Mesenchymal stem cell (in vitro differentiated cells and primary cell): Measurements from ENCODE around the gene ADAM10.

Source experiments
- DNase-seq: peaks from one replicate; pipeline ENCODE4 v3.0.0-alpha.2; 2013
- H2AFZ ChIP-seq: one replicate; pipeline ENCODE4 v1.6.1; 2013; ENCODE audit warnings: low read depth, mild to moderate bottlenecking, control low read depth, inconsistent platforms, low read length, moderate library complexity
- H2AK5ac ChIP-seq: 2 replicates; pipeline ENCODE4 v1.6.1; 2013; ENCODE audit warnings: low read length, moderate library complexity, mild to moderate bottlenecking, inconsistent platforms; ENCODE audit not compliant: severe bottlenecking
- H2BK120ac ChIP-seq: one replicate; pipeline ENCODE4 v1.6.1; 2013; ENCODE audit warnings: low read depth, mild to moderate bottlenecking, inconsistent platforms, low read length, moderate library complexity
- H2BK12ac ChIP-seq, 2 experiments: one replicate each; pipeline ENCODE4 v1.6.1; 2013; ENCODE audit warnings: inconsistent platforms in 2 of 2, low read length in 2 of 2, mild to moderate bottlenecking in 2 of 2, moderate library complexity in 2 of 2, control low read depth in 1 of 2
- H2BK15ac ChIP-seq: one replicate; pipeline ENCODE4 v1.6.1; 2013; ENCODE audit warnings: mild to moderate bottlenecking, low read depth, inconsistent platforms; ENCODE audit not compliant: poor library complexity, severe bottlenecking
- H2BK5ac ChIP-seq: 2 replicates; pipeline ENCODE4 v1.6.1; 2013; ENCODE audit warnings: low read depth, mild to moderate bottlenecking, low read length, control low read depth, inconsistent platforms; ENCODE audit not compliant: poor library complexity, severe bottlenecking
- H3K14ac ChIP-seq, 2 experiments: one replicate each; pipeline ENCODE4 v1.6.1; 2013; ENCODE audit warnings: inconsistent platforms in 2 of 2, low read length in 2 of 2, control low read depth in 1 of 2, mild to moderate bottlenecking in 1 of 2, moderate library complexity in 1 of 2
- H3K18ac ChIP-seq, 2 experiments: one replicate each; pipeline ENCODE4 v1.6.1; 2013; ENCODE audit warnings: inconsistent platforms in 2 of 2, low read length in 2 of 2, control low read depth in 1 of 2, low read depth in 1 of 2, mild to moderate bottlenecking in 1 of 2
- H3K23ac ChIP-seq, 2 experiments: one replicate each; pipeline ENCODE4 v1.6.1; 2013; ENCODE audit warnings: inconsistent platforms in 2 of 2, low read length in 2 of 2, mild to moderate bottlenecking in 2 of 2, moderate library complexity in 2 of 2, control low read depth in 1 of 2
- H3K27ac ChIP-seq: 2 replicates; pipeline ENCODE4 v1.5.1; 2013; ENCODE audit warnings: mild to moderate bottlenecking, moderate library complexity, low read length, control low read depth, inconsistent platforms; ENCODE audit not compliant: poor library complexity, severe bottlenecking
- H3K27me3 ChIP-seq, 2 experiments: 2 replicates each; pipeline versions ENCODE4 v1.6.1 to v1.7.0; 2013; ENCODE audit warnings: low read length in 2 of 2, mild to moderate bottlenecking in 2 of 2, moderate library complexity in 2 of 2, control low read depth in 1 of 2, inconsistent platforms in 1 of 2; ENCODE audit not compliant: control insufficient read depth in 1 of 2, insufficient read depth in 1 of 2
- H3K36me3 ChIP-seq, 2 experiments: 2 replicates each; pipeline versions ENCODE4 v1.6.1 to v1.7.0; 2013; ENCODE audit warnings: low read length in 2 of 2, control low read depth in 1 of 2, inconsistent platforms in 1 of 2, low read depth in 1 of 2, mild to moderate bottlenecking in 1 of 2; ENCODE audit not compliant: insufficient read depth in 2 of 2, control insufficient read depth in 1 of 2
- H3K4ac ChIP-seq, 2 experiments: one replicate each; pipeline ENCODE4 v1.6.1; 2013; ENCODE audit warnings: inconsistent platforms in 2 of 2, low read length in 2 of 2, mild to moderate bottlenecking in 2 of 2, moderate library complexity in 2 of 2, control low read depth in 1 of 2, low read depth in 1 of 2
- H3K4me1 ChIP-seq: 2 replicates; pipeline ENCODE4 v1.6.1; 2013; ENCODE audit warnings: low read depth, low read length, control low read depth; ENCODE audit not compliant: control insufficient read depth, insufficient read depth
- H3K4me2 ChIP-seq: 2 replicates; pipeline ENCODE4 v1.6.1; 2013; ENCODE audit warnings: low read length, mild to moderate bottlenecking, inconsistent platforms; ENCODE audit not compliant: poor library complexity, severe bottlenecking
- H3K4me3 ChIP-seq, 2 experiments: 2 replicates each; pipeline versions ENCODE4 v1.5.1 to v1.7.0; 2013; ENCODE audit warnings: low read length in 2 of 2, mild to moderate bottlenecking in 2 of 2, control low read depth in 1 of 2, low read depth in 1 of 2; ENCODE audit not compliant: insufficient read depth in 1 of 2
- H3K79me1 ChIP-seq: replicated peaks from 2 replicates; pipeline ENCODE4 v1.6.1; 2013; ENCODE audit warnings: mild to moderate bottlenecking, control low read depth, low read length, inconsistent platforms; ENCODE audit not compliant: poor library complexity, severe bottlenecking
- H3K9ac ChIP-seq: 2 replicates; pipeline ENCODE4 v1.7.0; 2013; ENCODE audit warnings: mild to moderate bottlenecking, low read length, moderate library complexity
- H3K9me3 ChIP-seq: 2 replicates; pipeline ENCODE4 v1.7.0; 2013; ENCODE audit warnings: mild to moderate bottlenecking, low read length; ENCODE audit not compliant: control insufficient read depth
- H4K8ac ChIP-seq: one replicate; pipeline ENCODE4 v1.6.1; 2013; ENCODE audit warnings: inconsistent platforms, mild to moderate bottlenecking, low read length, moderate library complexity
- H4K91ac ChIP-seq: one replicate; pipeline ENCODE4 v1.6.1; 2013; ENCODE audit warnings: mild to moderate bottlenecking, low read length, inconsistent platforms
- WGBS: methylation state at CpG from one replicate; pipeline ENCODE4 v1.1.7; 2013; ENCODE audit warnings: mixed read lengths; 5-methylcytosine and 5-hydroxymethylcytosine counted together

The ADAM10 gene

DNA sequence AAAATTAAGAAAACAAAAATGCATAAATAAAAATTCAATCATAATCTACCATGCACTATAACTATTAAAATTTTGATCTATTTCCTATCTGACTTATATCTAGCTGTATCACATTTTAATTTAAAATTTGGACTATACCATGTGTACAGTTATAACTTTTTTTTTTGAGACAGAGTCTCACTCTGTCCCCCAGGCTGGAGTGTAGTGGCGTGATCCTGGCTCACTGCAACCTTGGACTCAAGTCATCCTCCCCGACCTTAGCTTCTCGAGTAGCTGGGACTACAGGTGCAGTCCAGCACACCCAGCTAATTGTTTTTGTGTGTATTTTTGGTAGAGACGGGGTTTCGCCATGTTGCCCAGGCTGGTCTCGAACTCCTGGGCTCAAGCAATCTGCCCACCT lies 119.9 kb downstream of the ADAM10 start:
- peaks cover 7% of the 10 kb centered on the region for H3K79me1 ChIP-seq
- H3K27ac ChIP-seq = no peak overlapping the region
- no peak overlapping the region for H2AFZ ChIP-seq
- no peak overlapping the region for H4K91ac ChIP-seq
- peak overlapping the region; percentile 92 for H3K9ac ChIP-seq
- no peak overlapping the region for H2BK5ac ChIP-seq
- no peaks in the 10 kb centered on the region for H3K27me3 ChIP-seq
- DNase-seq = no peak
- no peak overlapping the region for H2BK12ac ChIP-seq
- no peaks in the 10 kb centered on the region for H3K9me3 ChIP-seq
- H3K4me2 ChIP-seq = no peak overlapping the region
- no peak overlapping the region for H2AK5ac ChIP-seq
- peaks cover 6 to 64% of the 10 kb centered on the region in 2 experiments for H3K36me3 ChIP-seq
- H3K14ac ChIP-seq = no peak overlapping the region
- 100% methylated on average over 3 of the region's 6 CpGs for WGBS
- no peak overlapping the region for H3K23ac ChIP-seq
- H3K4me3 ChIP-seq = no peak overlapping the region
- H3K4me1 ChIP-seq = no peaks in the 10 kb centered on the region
- H2BK15ac ChIP-seq = no peak overlapping the region
- no peak overlapping the region for H3K18ac ChIP-seq
- H2BK120ac ChIP-seq = no peak overlapping the region
- H4K8ac ChIP-seq = peak overlapping the region; percentile 60
- no peak overlapping the region for H3K4ac ChIP-seq

DNA sequence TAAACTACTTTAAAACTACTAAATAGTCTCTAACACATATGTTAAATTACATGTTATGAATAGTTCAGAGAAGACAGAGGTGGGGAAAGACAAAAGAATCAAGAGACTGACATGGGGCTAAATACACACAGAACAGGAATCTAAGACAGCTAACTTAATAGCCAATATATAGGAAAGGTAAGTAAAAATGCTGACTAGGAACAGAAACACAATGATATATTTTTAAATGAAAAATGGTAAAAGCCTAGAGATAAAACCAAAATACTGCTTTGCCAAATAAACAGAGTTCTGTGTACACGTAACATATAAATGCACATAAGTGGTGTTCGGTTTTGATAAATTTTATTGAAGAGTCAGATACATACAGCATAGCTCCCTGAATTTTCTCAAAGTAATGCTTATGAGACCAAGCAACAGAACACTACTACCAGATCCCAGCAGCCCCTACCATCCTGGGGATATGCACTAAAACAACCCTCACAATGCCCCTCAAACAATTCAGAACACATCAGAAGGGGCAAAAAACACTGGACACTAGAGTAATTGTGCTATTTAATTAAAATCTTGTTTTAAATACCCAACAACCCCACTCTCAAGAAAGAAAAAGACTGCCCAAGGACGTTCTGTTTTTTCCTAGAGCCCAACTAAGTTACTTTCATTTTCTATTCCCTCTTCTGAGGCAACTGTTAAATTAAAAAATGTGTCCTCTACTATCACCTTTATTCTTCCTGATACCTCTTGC lies 121.1 kb downstream of the ADAM10 start:
- Histone ChIP-seq H3K79me1 (peaks cover 15% of the 10 kb centered on the region), H3K9me3 (no peaks in the 10 kb centered on the region), H2BK5ac (no peak overlapping the region), H2AFZ (no peak overlapping the region), H3K4me3 (peak overlapping the region in 1 of 2 experiments; percentile 74), H3K14ac (no peak overlapping the region), H3K27me3 (no peaks in the 10 kb centered on the region), H3K4me1 (no peaks in the 10 kb centered on the region), H3K23ac (no peak overlapping the region), H2BK15ac (no peak overlapping the region), H3K4me2 (peak overlapping the region; percentile 66), H2AK5ac (no peak overlapping the region), H3K27ac (peak overlapping the region; percentile 73), H3K36me3 (peaks cover 10 to 57% of the 10 kb centered on the region in 2 experiments), H3K4ac (no peak overlapping the region), H2BK120ac (no peak overlapping the region), H3K9ac (peak overlapping the region; percentile 92), H4K91ac (no peak overlapping the region), H2BK12ac (no peak overlapping the region), H4K8ac (no peak overlapping the region), H3K18ac (no peak overlapping the region)
- DNase-seq = peak; percentile 48
- WGBS = 84% methylated on average over 3 of the region's 3 CpGs

DNA sequence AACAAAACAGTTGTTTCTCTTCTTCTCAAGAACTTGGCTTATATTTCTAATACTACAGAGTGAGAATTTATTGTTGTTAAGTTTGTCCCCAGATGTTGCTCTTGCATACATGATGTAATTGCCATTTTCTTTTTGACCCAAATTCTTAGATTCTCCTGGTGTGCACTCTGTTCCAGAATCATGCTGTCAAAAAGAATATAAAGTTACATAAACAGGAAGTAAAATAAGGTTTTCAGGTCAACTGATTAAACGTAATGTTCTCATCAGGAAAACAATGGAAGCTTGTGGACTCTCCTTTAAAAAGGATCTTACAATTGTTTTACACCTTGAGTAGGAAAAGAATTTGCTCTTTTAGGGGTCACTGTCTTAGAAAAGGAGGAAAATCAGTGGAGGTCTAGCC lies 121.8 kb downstream of the ADAM10 start:
- H2BK15ac ChIP-seq = no peak overlapping the region
- no peaks in the 10 kb centered on the region for H3K9me3 ChIP-seq
- no peak overlapping the region for H2BK5ac ChIP-seq
- no peaks in the 10 kb centered on the region for H3K27me3 ChIP-seq
- H2BK120ac ChIP-seq = no peak overlapping the region
- no CpG with 5 or more reads among the region's 1 CpG for WGBS
- no peak overlapping the region for H2AFZ ChIP-seq
- peak overlapping the region; percentile 92 for H3K9ac ChIP-seq
- H3K4me1 ChIP-seq = no peaks in the 10 kb centered on the region
- no peak overlapping the region for H2BK12ac ChIP-seq
- H3K14ac ChIP-seq = no peak overlapping the region
- H3K79me1 ChIP-seq = peaks cover 17% of the 10 kb centered on the region
- DNase-seq = no peak
- no peak overlapping the region for H3K18ac ChIP-seq
- no peak overlapping the region for H3K4me2 ChIP-seq
- H3K23ac ChIP-seq = no peak overlapping the region
- no peak overlapping the region for H2AK5ac ChIP-seq
- no peak overlapping the region for H4K91ac ChIP-seq
- H3K4me3 ChIP-seq = no peak overlapping the region
- H3K4ac ChIP-seq = no peak overlapping the region
- no peak overlapping the region for H3K27ac ChIP-seq
- H4K8ac ChIP-seq = no peak overlapping the region
- H3K36me3 ChIP-seq = peaks cover 10 to 53% of the 10 kb centered on the region in 2 experiments

DNA sequence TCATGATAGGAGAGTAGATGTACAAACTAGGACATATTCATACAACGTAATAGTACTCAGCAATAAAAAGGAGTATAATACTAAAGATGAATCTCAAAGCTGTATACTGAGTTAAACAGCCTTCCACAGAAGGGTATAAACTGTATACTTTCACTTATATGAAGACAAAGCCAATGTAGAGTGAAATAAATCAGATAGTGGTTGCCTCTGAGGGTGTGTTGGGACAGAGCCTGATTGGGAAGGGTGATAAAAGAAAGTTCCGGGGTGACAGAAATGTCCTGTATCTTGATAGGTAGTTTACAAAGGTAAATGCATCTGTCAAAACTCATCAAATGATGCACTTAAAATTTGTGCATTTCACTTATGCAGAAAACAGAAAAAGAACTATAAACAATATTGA lies 122.5 kb downstream of the ADAM10 start:
- no peak for DNase-seq
- no peak overlapping the region for H3K27ac ChIP-seq
- H2BK120ac ChIP-seq = no peak overlapping the region

More for the DNA sequence above, 122.5 kb downstream of the ADAM10 start:
- Histone ChIP-seq H2BK15ac (no peak overlapping the region), H3K23ac (no peak overlapping the region), H3K4me1 (no peaks in the 10 kb centered on the region), H3K79me1 (peaks cover 18% of the 10 kb centered on the region), H2BK12ac (no peak overlapping the region), H3K9me3 (no peaks in the 10 kb centered on the region), H4K91ac (no peak overlapping the region), H2AFZ (no peak overlapping the region), H3K27me3 (no peaks in the 10 kb centered on the region), H3K36me3 (peaks cover 10 to 48% of the 10 kb centered on the region in 2 experiments), H4K8ac (no peak overlapping the region), H2BK5ac (no peak overlapping the region), H3K14ac (no peak overlapping the region), H3K18ac (no peak overlapping the region), H3K4me3 (no peak overlapping the region), H3K9ac (no peak overlapping the region), H3K4me2 (no peak overlapping the region), H2AK5ac (no peak overlapping the region), H3K4ac (no peak overlapping the region)
- WGBS = 100% methylated on average over 1 of the region's 2 CpGs
